OCI-LY1 (cell line): ENCODE results near the gene THRSP.
"Not testable (repeated sequence)": the region's sequence is repeated elsewhere in the genome, so short reads cannot be mapped to it uniquely, and the experiment has no call there.

Experiments used
- H2AFZ ChIP-seq: fragments of 200-600 bp; sonication (generic), shearing (Covaris generic); 2 replicates; pipeline ENCODE4 v1.6.0; 2014; ENCODE audit warnings: antibody characterized with exemption, mild to moderate bottlenecking, low read length
- H3F3A ChIP-seq: fragments of 200-600 bp; sonication (generic), shearing (Covaris generic); 2 replicates; pipeline ENCODE4 v1.6.0; 2014; ENCODE audit warnings: mild to moderate bottlenecking, antibody characterized with exemption, low read length, moderate library complexity; ENCODE audit not compliant: insufficient read depth
- H3K27ac ChIP-seq: fragments of 200-600 bp; sonication (generic); 2 replicates; pipeline ENCODE4 v1.5.1; 2014; ENCODE audit warnings: low read length, mixed run types, mild to moderate bottlenecking, low read depth; ENCODE audit not compliant: poor library complexity, severe bottlenecking
- H3K27me3 ChIP-seq: fragments of 200-600 bp; sonication (generic); 2 replicates; pipeline ENCODE4 v1.6.0; 2014; ENCODE audit warnings: antibody characterized with exemption, mild to moderate bottlenecking, low read length, moderate library complexity; ENCODE audit not compliant: insufficient read depth
- H3K36me3 ChIP-seq: fragments of 200-600 bp; sonication (generic); 2 replicates; pipeline ENCODE4 v1.6.1; 2014; ENCODE audit warnings: mild to moderate bottlenecking, antibody characterized with exemption, low read length, moderate library complexity, mixed read lengths; ENCODE audit not compliant: insufficient read depth
- H3K4me1 ChIP-seq: fragments of 200-600 bp; sonication (generic); 2 replicates; pipeline ENCODE4 v1.5.1; 2014; ENCODE audit warnings: mild to moderate bottlenecking, low read length, moderate library complexity; ENCODE audit not compliant: insufficient read depth, severe bottlenecking
- H3K4me2 ChIP-seq: fragments of 200-600 bp; sonication (generic), shearing (Covaris generic); 2 replicates; pipeline ENCODE4 v1.6.1; 2014; ENCODE audit warnings: low read length
- H3K4me3 ChIP-seq: fragments of 200-600 bp; sonication (generic); 2 replicates; pipeline ENCODE4 v1.5.1; 2014; ENCODE audit warnings: low read length, low read depth, mild to moderate bottlenecking, mixed read lengths; ENCODE audit not compliant: poor library complexity, severe bottlenecking
- H3K79me2 ChIP-seq: fragments of 200-600 bp; shearing (Covaris generic); 2 replicates; pipeline ENCODE4 v1.6.1; 2016; ENCODE audit warnings: mixed run types, low read length, mixed read lengths; ENCODE audit not compliant: insufficient read depth
- H3K9ac ChIP-seq: fragments of 200-600 bp; sonication (generic), shearing (Covaris generic); 2 replicates; pipeline ENCODE4 v1.6.1; 2014; ENCODE audit warnings: mild to moderate bottlenecking, low read length, mixed read lengths
- H3K9me2 ChIP-seq: fragments of 200-600 bp; sonication (generic), shearing (Covaris generic); 2 replicates; pipeline ENCODE4 v1.6.1; 2014; ENCODE audit warnings: low read depth, mild to moderate bottlenecking, low read length, mixed read lengths
- H3K9me3 ChIP-seq: fragments of 200-600 bp; shearing (Covaris generic); 2 replicates; pipeline ENCODE4 v1.6.1; 2014; ENCODE audit warnings: low read length, mixed read lengths
- H4K20me1 ChIP-seq: fragments of 200-600 bp; sonication (generic), shearing (Covaris generic); 2 replicates; pipeline ENCODE4 v1.6.0; 2016; ENCODE audit warnings: mild to moderate bottlenecking, low read length; ENCODE audit not compliant: insufficient read depth
- CTCF ChIP-seq: fragments of 200-600 bp; sonication (generic), shearing (Covaris generic); IDR thresholded peaks from 2 replicates; pipeline ENCODE4 v1.5.1; 2017; ENCODE audit warnings: mild to moderate bottlenecking, antibody characterized with exemption, low read length, moderate library complexity, mixed read lengths
- EZH2 ChIP-seq: fragments of 200-600 bp; sonication (generic), shearing (Covaris generic); IDR thresholded peaks from 2 replicates; pipeline ENCODE4 v1.8.0; 2017; ENCODE audit warnings: borderline replicate concordance, mixed run types, mild to moderate bottlenecking, antibody characterized with exemption, low read length, moderate library complexity, mixed read lengths

THRSP gene

GRCh38 chr11:78063440-78064181, at the start of gene THRSP:
Gene THRSP, plus strand, starts transcription at chr11:78063861. Its CDS starts 21 bp downstream, at chr11:78063882.
- Histone ChIP-seq H3K4me3 (no peak within 1 kb of the TSS), H4K20me1 (no peaks in the 10 kb centered on the region), H3K4me2 (no peak within 1 kb of the TSS), H3K4me1 (no peaks in the 10 kb centered on the region), H3F3A (no peaks in the 10 kb centered on the region), H3K9me3 (no peaks in the 10 kb centered on the region), H3K79me2 (no peaks in the 10 kb centered on the region), H3K27ac (no peak within 1 kb of the TSS), H3K27me3 (no peaks in the 10 kb centered on the region), H3K9me2 (no peaks in the 10 kb centered on the region), H2AFZ (no peak within 1 kb of the TSS), H3K9ac (no peak within 1 kb of the TSS), H3K36me3 (peaks cover 12% of the 10 kb centered on the region)
- TF ChIP-seq EZH2 (no peak), CTCF (no peak)

- not testable (repeated sequence) for H3K36me3 ChIP-seq
Observed at GRCh38 chr11:78014937-78015520, 48.6 kb upstream of the THRSP start.

GRCh38 chr11:78015878-78016277, 47.8 kb upstream of the THRSP start:
- Histone ChIP-seq H3F3A (no peaks in the 10 kb centered on the region), H2AFZ (no peak overlapping the region), H3K4me2 (no peak overlapping the region), H3K36me3 (no peaks in the 10 kb centered on the region), H4K20me1 (no peaks in the 10 kb centered on the region), H3K79me2 (no peaks in the 10 kb centered on the region), H3K4me3 (no peak overlapping the region), H3K9me3 (no peaks in the 10 kb centered on the region), H3K9ac (no peak overlapping the region), H3K27me3 (no peaks in the 10 kb centered on the region; the same call in 1 of the 2 replicates), H3K27ac (no peak overlapping the region), H3K9me2 (no peaks in the 10 kb centered on the region), H3K4me1 (no peaks in the 10 kb centered on the region)
- TF ChIP-seq EZH2 (no peak), CTCF (no peak)

More at GRCh38 chr11:78014937-78015520, 48.6 kb upstream of the THRSP start:
- H3K27ac ChIP-seq, H3K4me3 ChIP-seq, H3K9me3 ChIP-seq, H3K4me1 ChIP-seq, H4K20me1 ChIP-seq, H3K27me3 ChIP-seq, H2AFZ ChIP-seq, H3F3A ChIP-seq, H3K9me2 ChIP-seq, H3K79me2 ChIP-seq, H3K9ac ChIP-seq, H3K4me2 ChIP-seq: not testable (repeated sequence)
